ENCODE results near the gene CAMKV. TPM values are rescaled to one million over a fixed set of nuclear protein-coding genes. Genes with fewer than 3 reads are reported as not detected.
"Not testable (repeated sequence)": the region's sequence is repeated elsewhere in the genome, so short reads cannot be mapped to it uniquely, and the experiment has no call there.

CAMKV gene
- total and polyA plus RNA-seq, 7 donors = 0.09 TPM; not detected in 6

DNA sequence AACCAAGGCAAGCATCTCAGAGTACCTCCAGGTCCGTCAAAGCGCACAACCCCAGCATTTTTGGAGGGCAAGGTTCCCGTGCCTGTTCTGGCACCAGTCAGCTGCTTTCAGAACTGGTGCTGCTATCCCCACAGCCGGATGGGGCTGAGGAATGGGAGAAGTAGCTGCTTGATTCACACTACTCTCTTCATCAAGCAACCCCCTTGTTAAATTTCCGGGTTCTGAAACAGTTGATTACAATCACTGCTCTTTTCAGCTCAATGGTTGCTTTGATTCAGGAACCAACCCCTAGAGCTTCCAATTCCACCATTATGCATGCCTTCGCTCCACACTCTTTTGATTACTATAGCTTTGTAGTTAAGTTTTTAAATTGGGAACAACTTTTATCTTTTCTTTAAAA is 43.7 kb downstream of the CAMKV start:
- Histone ChIP-seq H3K9me3 (no peaks in the 10 kb centered on the region), H3K4me1 (no peaks in the 10 kb centered on the region), H3K4me3 (no peak overlapping the region), H3K27me3 (ENCODE audit: insufficient read depth in 3 of 3, low read length in 2 of 3) (no peaks in the 10 kb centered on the region), H3K36me3 (ENCODE audit: insufficient read depth in 1 of 2, low read depth in 1 of 2) (no peaks in the 10 kb centered on the region), H3K27ac (no peak overlapping the region)
- ATAC-seq (no peak), DNase-seq (no peak)
- 70 to 88% (median 85%) methylated on average over 6 of the region's 6 CpGs for WGBS, 3 donors
- intact Hi-C loops (cut with DNase I) = no loop called here
- TF ChIP-seq, protein P1, sequence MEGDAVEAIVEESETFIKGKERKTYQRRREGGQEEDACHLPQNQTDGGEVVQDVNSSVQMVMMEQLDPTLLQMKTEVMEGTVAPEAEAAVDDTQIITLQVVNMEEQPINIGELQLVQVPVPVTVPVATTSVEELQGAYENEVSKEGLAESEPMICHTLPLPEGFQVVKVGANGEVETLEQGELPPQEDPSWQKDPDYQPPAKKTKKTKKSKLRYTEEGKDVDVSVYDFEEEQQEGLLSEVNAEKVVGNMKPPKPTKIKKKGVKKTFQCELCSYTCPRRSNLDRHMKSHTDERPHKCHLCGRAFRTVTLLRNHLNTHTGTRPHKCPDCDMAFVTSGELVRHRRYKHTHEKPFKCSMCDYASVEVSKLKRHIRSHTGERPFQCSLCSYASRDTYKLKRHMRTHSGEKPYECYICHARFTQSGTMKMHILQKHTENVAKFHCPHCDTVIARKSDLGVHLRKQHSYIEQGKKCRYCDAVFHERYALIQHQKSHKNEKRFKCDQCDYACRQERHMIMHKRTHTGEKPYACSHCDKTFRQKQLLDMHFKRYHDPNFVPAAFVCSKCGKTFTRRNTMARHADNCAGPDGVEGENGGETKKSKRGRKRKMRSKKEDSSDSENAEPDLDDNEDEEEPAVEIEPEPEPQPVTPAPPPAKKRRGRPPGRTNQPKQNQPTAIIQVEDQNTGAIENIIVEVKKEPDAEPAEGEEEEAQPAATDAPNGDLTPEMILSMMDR (IDR thresholded peaks at IDR 0.05) = no peak

DNA sequence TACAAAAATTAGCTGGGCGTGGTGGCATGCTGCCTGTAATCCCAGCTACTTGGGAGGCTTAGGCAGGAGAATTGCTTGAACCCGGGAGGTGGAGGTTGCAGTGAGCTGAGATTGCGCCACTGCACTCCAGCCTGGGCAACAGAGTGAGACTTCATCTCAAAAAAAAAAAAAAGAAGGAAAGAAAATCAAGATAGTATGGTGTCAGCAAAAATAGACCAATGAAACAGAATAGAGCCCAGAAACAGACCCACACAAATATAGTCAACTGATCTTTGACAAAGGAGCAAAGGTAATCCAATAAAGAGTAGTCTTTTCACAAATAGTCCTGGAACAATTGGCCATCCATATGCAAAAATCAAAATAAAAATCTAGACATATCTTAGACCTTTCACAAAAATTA is 46.6 kb downstream of the CAMKV start:
- ATAC-seq; H3K4me1 ChIP-seq; H3K36me3 ChIP-seq (ENCODE audit: insufficient read depth in 1 of 2, low read depth in 1 of 2); H3K27me3 ChIP-seq (ENCODE audit: insufficient read depth in 3 of 3, low read length in 2 of 3); intact Hi-C loops (cut with DNase I); H3K27ac ChIP-seq; H3K4me3 ChIP-seq; DNase-seq; H3K9me3 ChIP-seq: not testable (repeated sequence)
- 78 to 93% (median 91%) methylated on average over 3 of the region's 3 CpGs for WGBS, 3 donors

DNA sequence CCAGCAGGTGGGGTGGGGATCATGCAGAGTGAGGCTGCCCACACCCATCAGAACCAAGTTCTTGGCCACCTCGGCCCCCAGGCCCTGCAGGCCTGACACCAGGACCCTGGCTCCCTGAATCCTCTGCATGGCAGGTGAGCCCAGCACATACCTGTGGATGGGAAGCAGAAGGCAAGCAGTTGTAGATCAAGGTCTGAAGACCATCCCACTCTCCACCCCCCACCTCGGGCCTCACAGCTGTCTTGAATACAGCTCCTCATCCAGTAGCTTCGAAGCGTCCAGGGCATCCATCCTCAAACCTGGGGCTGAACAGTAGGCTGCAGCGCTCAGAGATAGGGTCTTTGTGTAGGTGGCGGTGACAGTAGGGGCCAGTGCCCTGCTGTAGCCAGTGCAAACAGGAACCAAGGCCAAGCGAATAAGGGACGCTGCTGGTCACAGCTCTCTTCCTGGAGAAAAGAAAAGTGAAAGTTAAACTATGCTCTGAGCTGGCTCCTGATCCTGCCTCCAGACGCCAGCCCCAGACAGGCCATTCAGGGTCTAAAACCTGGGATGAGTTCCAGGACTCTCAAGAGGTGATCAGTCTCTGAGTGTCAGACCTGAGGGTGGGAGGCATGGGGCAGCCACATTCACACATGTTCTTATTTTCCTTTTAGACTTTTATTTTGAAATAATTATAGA is 56.1 kb downstream of the CAMKV start, which contains the start of gene UBA7:
TSS of gene UBA7 (minus strand) at position 457 of the 678 bp plus-strand sequence. CDS start at position 291, 166 bp downstream.
- peaks cover 12% of the 10 kb centered on the region for H3K4me1 ChIP-seq
- peak; percentile 43 to 65 for DNase-seq
- WGBS, 3 donors = 12 to 25% (median 14%) methylated on average over 9 of the region's 9 CpGs
- peak within 1 kb of the TSS; percentile 60 for H3K27ac ChIP-seq
- peaks cover 0 to 5% of the 10 kb centered on the region in 2 donors for H3K36me3 ChIP-seq (ENCODE audit: insufficient read depth in 1 of 2, low read depth in 1 of 2)
- H3K27me3 ChIP-seq (ENCODE audit: insufficient read depth in 3 of 3, low read length in 2 of 3) = no peaks in the 10 kb centered on the region
- TF ChIP-seq, protein P1 (IDR thresholded peaks at IDR 0.05) = no peak
- peak; percentile 65 to 79 (median 69) for ATAC-seq
- H3K9me3 ChIP-seq = no peaks in the 10 kb centered on the region
- H3K4me3 ChIP-seq = peak within 1 kb of the TSS; percentile 67
- intact Hi-C loops (cut with DNase I) = no loop called here

- H3K36me3 ChIP-seq (ENCODE audit: insufficient read depth in 1 of 2, low read depth in 1 of 2) = peaks cover 0 to 5% of the 10 kb centered on the region in 2 donors
- no peaks in the 10 kb centered on the region for H3K27me3 ChIP-seq (ENCODE audit: insufficient read depth in 3 of 3, low read length in 2 of 3)
- no peaks in the 10 kb centered on the region for H3K9me3 ChIP-seq
- intact Hi-C loops (cut with DNase I) = no loop called here
- WGBS, 3 donors = 20 to 39% (median 29%) methylated on average over 9 of the region's 9 CpGs
- H3K27ac ChIP-seq = peak overlapping the region; percentile 60
- TF ChIP-seq, protein P1 (IDR thresholded peaks at IDR 0.05) = no peak
- ATAC-seq (peak in 3 of 4 donors; percentile 13 to 35 (median 19)), DNase-seq (no peak)
- H3K4me1 ChIP-seq = peaks cover 12% of the 10 kb centered on the region
- H3K4me3 ChIP-seq = peak overlapping the region; percentile 67
These were observed 56.7 kb downstream of the CAMKV start for GRCh38 chr3:49812916-49813496.

Other genes starting within 250 kb of the CAMKV start
- gene APEH, start 195.6 kb downstream of the CAMKV start, total RNA-seq = 100 to 1,000 TPM; 115 to 189 (median 165) TPM
- gene APEH, start 195.6 kb downstream of the CAMKV start, polyA plus RNA-seq = 100 to 1,000 TPM in 1 of 3 donors, 10 to 100 TPM in 2; 70.8 to 109 (median 89.1) TPM
- gene MST1, start 180.4 kb downstream of the CAMKV start, total RNA-seq = 1 to 10 TPM; 3.2 to 7.0 (median 4.7) TPM
- 1 to 10 TPM; 1.4 to 4.5 (median 2.0) TPM for gene MST1, start 180.4 kb downstream of the CAMKV start, polyA plus RNA-seq
- 100 to 1,000 TPM; 105 to 170 (median 146) TPM for gene RNF123, start 180.3 kb downstream of the CAMKV start, total RNA-seq
- 10 to 100 TPM; 36.1 to 89.3 (median 76.9) TPM for gene RNF123, start 180.3 kb downstream of the CAMKV start, polyA plus RNA-seq
- under 1 TPM in 1 of 4 donors, not detected in 3; 0.36 TPM for gene AMIGO3, start 150.2 kb downstream of the CAMKV start, total RNA-seq
- under 1 TPM; 0.38 to 0.94 (median 0.49) TPM for gene AMIGO3, start 150.2 kb downstream of the CAMKV start, polyA plus RNA-seq
- gene GMPPB, start 146.0 kb downstream of the CAMKV start, total RNA-seq = 10 to 100 TPM in 2 of 4 donors, 1 to 10 TPM in 2; 9.3 to 14.5 (median 11.1) TPM
- gene GMPPB, start 146.0 kb downstream of the CAMKV start, polyA plus RNA-seq = 10 to 100 TPM; 12.5 to 30.7 (median 22.2) TPM
- gene IP6K1, start 83.4 kb downstream of the CAMKV start, total RNA-seq = 10 to 100 TPM; 11.6 to 16.1 (median 13.1) TPM
- 10 to 100 TPM in 1 of 3 donors, 1 to 10 TPM in 2; 9.1 to 15.5 (median 9.5) TPM for gene IP6K1, start 83.4 kb downstream of the CAMKV start, polyA plus RNA-seq
- gene CDHR4, start 70.0 kb downstream of the CAMKV start, total RNA-seq = not detected
- gene CDHR4, start 70.0 kb downstream of the CAMKV start, polyA plus RNA-seq = under 1 TPM in 2 of 3 donors, not detected in 1; 0.03 to 0.28 TPM
- gene INKA1, start 66.6 kb downstream of the CAMKV start, total RNA-seq = 10 to 100 TPM in 1 of 4 donors, 1 to 10 TPM in 3; 2.2 to 20.1 (median 3.6) TPM
- gene INKA1, start 66.6 kb downstream of the CAMKV start, polyA plus RNA-seq = 1 to 10 TPM; 2.4 to 5.2 (median 3.6) TPM
- gene UBA7, start 56.0 kb downstream of the CAMKV start, total RNA-seq = 10 to 100 TPM in 1 of 4 donors, 1 to 10 TPM in 3; 4.9 to 10.4 (median 7.3) TPM
- 1 to 10 TPM; 3.3 to 4.2 (median 4.1) TPM for gene UBA7, start 56.0 kb downstream of the CAMKV start, polyA plus RNA-seq
- 1 to 10 TPM in 2 of 4 donors, under 1 TPM in 2; 0.36 to 1.2 (median 0.81) TPM for gene TRAIP, start 13.3 kb downstream of the CAMKV start, total RNA-seq
- gene TRAIP, start 13.3 kb downstream of the CAMKV start, polyA plus RNA-seq = 1 to 10 TPM; 1.3 to 4.6 (median 2.0) TPM
- 1 to 10 TPM in 1 of 4 donors, under 1 TPM in 3; 0.39 to 1.7 (median 0.70) TPM for gene MST1R, start 34.0 kb upstream of the CAMKV start, total RNA-seq
- gene MST1R, start 34.0 kb upstream of the CAMKV start, polyA plus RNA-seq = under 1 TPM; 0.38 to 0.95 (median 0.57) TPM
- 10 to 100 TPM; 13.7 to 15.9 (median 15.0) TPM for gene MON1A, start 59.9 kb upstream of the CAMKV start, total RNA-seq
- gene MON1A, start 59.9 kb upstream of the CAMKV start, polyA plus RNA-seq = 10 to 100 TPM; 19.3 to 37.8 (median 28.3) TPM
- 10 to 100 TPM; 21.6 to 41.0 (median 28.0) TPM for gene RBM6, start 70.2 kb upstream of the CAMKV start, total RNA-seq
- 10 to 100 TPM; 28.3 to 42.8 (median 31.1) TPM for gene RBM6, start 70.2 kb upstream of the CAMKV start, polyA plus RNA-seq
- gene RBM5, start 219.0 kb upstream of the CAMKV start, total RNA-seq = 10 to 100 TPM; 35.6 to 61.4 (median 55.2) TPM
- 10 to 100 TPM; 30.7 to 35.0 (median 31.1) TPM for gene RBM5, start 219.0 kb upstream of the CAMKV start, polyA plus RNA-seq